MV-4-11 (cell line): Measurements from ENCODE around the gene SLC47A1.

Experiments used
- DNase-seq: peaks from one replicate; lab custom pipeline; 2025; lab: John Stamatoyannopoulos, UW

SLC47A1 gene

GRCh38 chr17:19613979-19614378 is 80.3 kb downstream of the SLC47A1 start:
- DNase-seq, result no peak

- no peak for DNase-seq
Measured at GRCh38 chr17:19614900-19615299, 81.2 kb downstream of the SLC47A1 start.

DNA sequence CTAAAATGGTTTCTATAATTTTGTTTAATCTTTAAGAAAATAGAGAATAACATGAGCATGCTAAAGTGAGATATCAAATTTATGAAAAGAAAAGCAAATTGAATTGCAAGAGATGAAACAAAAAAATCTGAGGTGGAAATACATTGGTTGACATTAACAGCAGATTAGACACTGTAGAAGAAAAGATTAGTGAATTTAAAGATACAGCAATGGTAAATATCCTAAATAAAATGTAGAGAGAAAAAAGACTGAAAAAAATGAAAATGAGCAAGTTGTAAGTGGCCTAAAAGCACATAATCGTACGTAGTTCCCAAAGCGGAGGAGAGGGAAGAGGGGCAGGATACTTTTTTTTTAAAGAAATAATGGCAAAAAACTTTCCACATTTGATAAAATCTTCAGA is 84.4 kb downstream of the SLC47A1 start:
- no peak for DNase-seq

- DNase-seq, result no peak
Measured at GRCh38 chr17:19619705-19620325, 86.2 kb downstream of the SLC47A1 start.

GRCh38 chr17:19621697-19622096 is 88.0 kb downstream of the SLC47A1 start:
- no peak for DNase-seq

DNA sequence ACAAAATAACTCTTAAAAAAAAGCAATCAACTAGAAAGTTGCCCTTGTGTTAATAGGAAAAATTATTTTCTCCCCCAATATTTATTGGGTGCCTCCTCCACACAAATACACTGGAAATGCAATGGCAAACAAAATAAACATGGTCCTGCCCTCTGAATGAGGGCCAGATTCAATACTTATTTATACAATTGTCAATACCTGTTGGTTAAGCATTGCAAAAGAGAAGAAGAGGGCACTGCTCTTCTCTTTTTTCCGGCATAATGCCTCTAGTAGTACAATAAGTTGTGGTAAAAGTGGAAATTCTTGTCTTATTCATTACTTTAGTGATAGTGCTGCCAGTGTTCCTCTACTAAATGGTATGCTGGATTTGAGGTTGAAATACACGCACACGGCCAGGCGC is 92.4 kb downstream of the SLC47A1 start:
- no peak for DNase-seq
